DND-41 (cell line): Measurements from ENCODE around the gene AFG3L2.

Experiments used
- EZH2 ChIP-seq: IDR thresholded peaks from 3 replicates; pipeline ENCODE4 v1.6.1; 2012; ENCODE audit warnings: borderline replicate concordance, low read depth, mild to moderate bottlenecking, moderate library complexity, low read length, inconsistent platforms; ENCODE audit not compliant: severe bottlenecking
- TF ChIP-seq, protein P1 (sequence below): IDR thresholded peaks from 2 replicates; pipeline ENCODE4 v1.5.1; 2012; ENCODE audit warnings: borderline replicate concordance, low read length, moderate library complexity, mild to moderate bottlenecking; ENCODE audit not compliant: poor library complexity, severe bottlenecking; ENCODE audit errors: extremely low read depth

DNA sequence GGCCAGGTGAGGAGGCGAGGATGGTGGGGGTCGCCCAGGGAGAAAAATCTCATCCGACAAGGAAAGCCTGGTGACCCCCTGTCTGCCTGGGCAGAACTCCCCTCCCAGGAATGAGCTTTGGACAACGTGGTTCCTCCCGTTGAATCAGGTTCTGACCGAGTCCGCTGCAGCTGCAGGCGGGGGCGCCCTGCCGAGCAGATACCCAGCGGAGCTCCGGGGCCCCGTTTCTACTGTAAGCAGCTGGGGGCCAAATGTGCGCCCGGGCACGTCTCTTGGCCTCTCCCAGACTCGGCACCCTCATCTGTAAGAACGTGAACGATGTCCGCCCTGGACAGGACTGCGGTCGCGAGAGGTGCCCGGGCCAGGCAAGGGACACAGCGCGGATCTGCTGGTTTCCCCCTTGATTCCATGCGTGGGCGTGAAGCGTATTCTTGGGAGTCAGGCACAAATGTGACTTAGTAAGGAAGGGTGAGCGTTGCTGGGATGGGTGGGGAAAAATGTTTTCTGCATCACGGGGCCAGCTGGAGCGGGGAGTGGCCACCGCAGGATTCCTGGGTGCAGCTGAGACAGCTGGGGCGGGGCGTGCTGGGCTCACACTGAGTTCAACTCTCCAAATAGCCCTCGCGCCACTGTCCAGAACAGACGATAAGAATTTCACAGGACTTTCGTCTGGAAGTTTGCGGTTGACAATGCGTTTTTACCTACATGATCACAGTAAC is 89.2 kb downstream of the AFG3L2 start:
- TF ChIP-seq EZH2: no peak
- TF ChIP-seq, protein P1, sequence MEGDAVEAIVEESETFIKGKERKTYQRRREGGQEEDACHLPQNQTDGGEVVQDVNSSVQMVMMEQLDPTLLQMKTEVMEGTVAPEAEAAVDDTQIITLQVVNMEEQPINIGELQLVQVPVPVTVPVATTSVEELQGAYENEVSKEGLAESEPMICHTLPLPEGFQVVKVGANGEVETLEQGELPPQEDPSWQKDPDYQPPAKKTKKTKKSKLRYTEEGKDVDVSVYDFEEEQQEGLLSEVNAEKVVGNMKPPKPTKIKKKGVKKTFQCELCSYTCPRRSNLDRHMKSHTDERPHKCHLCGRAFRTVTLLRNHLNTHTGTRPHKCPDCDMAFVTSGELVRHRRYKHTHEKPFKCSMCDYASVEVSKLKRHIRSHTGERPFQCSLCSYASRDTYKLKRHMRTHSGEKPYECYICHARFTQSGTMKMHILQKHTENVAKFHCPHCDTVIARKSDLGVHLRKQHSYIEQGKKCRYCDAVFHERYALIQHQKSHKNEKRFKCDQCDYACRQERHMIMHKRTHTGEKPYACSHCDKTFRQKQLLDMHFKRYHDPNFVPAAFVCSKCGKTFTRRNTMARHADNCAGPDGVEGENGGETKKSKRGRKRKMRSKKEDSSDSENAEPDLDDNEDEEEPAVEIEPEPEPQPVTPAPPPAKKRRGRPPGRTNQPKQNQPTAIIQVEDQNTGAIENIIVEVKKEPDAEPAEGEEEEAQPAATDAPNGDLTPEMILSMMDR: no peak
